NCI-H1436 treated with DMSO at 0.1 percent for 48 hours (cell line): ENCODE measurements around the gene FAM153A.
"Not testable (repeated sequence)": the region's sequence is repeated elsewhere in the genome, so short reads cannot be mapped to it uniquely, and the experiment has no call there.

Experiments used
- DNase-seq: peaks from one replicate; lab custom pipeline; 2025; lab: John Stamatoyannopoulos, UW

FAM153A gene

DNA sequence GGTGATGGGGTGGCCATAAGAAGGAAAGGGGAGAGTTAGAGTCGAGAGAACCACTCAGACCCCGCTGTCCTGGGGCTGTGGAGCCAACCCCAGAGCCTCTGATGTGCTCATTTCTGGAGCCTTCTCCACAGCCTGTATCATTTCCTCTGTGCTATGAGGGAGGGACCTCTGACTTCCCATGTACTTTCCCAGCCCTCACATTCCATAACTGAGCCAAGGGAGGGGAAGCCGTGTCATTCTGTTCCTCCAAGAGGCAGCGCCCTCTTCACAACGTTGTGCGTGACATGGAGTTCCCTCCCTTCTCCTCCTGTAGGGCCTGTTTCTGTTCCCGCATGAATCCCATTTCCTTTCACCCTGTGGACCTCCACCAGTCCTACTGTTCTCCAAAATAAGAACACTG lies 57.8 kb downstream of the FAM153A start:
- not testable (repeated sequence) for DNase-seq

DNA sequence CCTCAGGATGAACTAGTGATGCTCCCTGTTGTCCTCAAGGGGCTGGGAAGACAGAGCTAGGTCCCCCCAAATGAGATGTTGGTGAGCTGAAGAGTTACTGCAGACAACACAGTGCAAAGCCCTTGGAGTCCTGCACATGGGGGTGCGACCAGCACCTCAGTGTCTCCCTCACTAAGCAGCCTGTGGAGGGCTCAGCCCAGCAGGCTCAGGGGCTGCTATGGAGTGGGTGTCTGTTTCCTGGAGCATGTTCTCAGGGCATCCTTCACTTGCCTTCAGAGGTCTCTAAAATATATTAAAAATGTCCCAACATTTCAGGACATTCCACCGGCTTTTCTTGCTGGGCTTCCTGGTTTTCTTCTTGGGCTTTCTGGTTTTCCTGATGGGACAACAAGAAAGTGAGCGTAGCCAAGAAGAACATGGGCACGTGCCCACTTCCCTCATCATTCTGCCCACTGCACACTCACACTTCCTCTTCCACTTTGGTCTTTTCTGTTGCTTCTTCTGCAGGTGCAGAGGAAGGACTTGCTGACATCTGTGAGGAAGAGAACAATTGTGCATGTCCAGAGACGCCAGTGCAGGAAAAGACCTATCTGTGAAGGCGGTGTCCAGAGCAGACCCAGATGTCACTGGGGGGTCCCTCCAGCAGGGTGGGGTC lies 58.7 kb downstream of the FAM153A start:
- not testable (repeated sequence) for DNase-seq

DNA sequence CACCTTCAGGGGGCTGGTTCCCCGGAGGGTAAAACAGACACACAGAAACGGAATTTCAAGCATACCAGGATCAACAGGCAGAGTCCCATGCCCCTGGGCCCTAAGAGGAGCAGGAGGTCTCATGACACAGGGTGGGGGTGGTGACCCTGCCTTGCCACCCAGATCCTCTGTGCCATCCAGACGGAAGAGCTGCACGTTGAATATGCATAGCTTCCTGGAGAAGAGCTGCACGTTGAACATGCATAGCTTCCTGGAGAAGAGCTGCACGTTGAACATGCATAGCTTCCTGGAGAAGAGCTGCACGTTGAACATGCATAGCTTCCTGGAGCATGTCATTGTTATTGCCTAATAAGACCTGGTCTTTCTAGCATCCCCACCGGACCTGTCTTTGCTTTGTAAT lies 59.9 kb downstream of the FAM153A start:
- not testable (repeated sequence) for DNase-seq

DNA sequence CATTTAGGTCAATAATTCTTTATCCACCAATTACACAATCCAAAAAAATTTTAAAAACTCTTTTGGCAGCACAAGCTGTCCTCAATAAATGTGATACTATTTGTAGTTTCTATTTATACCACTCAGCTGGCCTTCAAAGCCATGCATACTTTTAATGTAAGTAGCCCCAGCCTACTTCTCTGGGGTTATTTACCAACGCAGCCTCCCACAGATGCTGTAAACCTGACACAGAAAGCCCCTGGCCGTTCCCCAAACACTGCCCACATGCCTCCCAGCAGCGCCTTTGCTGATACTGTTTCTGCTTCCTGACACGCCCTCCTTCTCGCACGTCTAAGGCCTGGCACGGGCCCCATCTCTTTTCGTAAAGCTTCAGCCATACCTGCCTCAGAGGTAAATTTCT lies 62.7 kb downstream of the FAM153A start:
- DNase-seq = not testable (repeated sequence)

DNA sequence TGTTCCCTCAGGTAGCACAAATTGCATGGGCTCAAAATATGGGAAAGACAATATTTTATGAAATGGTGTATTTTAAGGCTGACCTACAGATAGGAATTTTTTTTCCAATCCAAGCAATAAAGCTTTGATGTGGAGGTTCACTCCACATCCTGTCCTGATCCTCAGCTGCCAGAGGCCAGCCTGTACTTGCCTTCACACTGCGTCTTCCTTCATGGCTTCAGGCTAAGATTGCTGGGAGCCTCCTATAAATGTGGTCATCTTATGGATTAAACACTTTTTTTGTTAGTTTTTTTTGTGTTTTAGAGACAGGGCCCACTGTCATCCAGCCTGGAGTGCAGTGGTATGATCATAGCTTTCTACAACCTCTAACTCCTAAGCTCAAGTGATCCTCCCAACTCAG lies 67.3 kb downstream of the FAM153A start:
- not testable (repeated sequence) for DNase-seq

DNA sequence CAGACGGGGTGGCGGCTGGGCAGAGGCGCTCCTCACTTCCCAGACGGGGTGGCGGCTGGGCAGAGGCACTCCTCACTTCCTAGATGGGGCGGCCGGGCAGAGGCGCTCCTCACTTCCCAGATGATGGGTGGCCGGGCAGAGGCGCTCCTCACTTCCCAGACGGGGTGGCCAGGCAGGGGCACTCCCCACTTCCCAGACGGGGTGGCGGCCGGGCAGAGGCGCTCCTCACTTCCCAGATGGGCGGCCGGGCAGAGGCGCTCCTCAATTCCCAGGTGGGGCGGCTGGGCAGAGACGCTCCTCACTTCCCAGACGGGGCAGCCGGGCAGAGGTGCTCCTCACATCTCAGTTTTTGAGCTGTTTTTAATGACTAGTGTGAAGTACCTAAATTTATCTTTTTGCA lies 86.6 kb downstream of the FAM153A start:
- not testable (repeated sequence) for DNase-seq

DNA sequence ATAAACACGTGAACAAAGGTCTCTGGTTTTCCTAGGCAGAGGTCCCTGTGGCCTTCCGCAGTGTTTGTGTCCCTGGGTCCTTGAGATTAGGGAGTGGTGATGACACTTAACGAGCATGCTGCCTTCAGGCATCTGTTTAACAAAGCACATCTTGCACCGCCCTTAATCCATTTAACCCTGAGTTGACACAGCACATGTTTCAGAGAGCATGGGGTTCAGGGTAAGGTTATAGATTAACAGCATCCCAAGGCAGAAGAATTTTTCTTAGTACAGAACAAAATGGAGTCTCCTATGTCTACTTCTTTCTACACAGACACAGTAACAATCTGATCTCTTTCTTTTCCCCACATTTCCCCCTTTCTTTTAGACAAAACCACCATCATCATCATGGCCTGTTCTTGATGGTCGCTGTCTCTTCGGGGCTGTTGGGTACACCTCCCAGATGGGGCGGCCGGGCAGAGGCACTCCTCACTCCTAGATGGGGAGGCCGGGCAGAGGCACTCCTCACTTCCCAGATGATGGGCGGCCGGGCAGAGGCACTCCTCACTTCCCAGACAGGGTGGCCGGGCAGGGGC lies 87.3 kb downstream of the FAM153A start:
- DNase-seq = not testable (repeated sequence)

DNA sequence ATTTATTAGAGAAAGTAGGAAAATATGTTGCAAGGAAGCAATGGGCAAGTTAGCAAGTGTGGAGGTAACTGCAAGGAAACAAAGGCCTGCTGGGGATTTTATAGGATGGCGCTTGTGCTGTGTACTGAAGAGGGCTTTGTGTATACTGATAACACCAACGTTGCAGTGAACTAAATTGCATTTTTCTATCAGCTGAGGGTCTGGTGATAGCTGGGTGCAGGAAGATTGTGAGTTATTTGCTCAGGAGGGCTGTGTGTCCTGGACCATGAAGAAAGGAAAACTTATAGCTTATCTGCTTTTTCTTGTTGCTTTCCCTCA lies 88.2 kb downstream of the FAM153A start:
- DNase-seq = not testable (repeated sequence)

DNA sequence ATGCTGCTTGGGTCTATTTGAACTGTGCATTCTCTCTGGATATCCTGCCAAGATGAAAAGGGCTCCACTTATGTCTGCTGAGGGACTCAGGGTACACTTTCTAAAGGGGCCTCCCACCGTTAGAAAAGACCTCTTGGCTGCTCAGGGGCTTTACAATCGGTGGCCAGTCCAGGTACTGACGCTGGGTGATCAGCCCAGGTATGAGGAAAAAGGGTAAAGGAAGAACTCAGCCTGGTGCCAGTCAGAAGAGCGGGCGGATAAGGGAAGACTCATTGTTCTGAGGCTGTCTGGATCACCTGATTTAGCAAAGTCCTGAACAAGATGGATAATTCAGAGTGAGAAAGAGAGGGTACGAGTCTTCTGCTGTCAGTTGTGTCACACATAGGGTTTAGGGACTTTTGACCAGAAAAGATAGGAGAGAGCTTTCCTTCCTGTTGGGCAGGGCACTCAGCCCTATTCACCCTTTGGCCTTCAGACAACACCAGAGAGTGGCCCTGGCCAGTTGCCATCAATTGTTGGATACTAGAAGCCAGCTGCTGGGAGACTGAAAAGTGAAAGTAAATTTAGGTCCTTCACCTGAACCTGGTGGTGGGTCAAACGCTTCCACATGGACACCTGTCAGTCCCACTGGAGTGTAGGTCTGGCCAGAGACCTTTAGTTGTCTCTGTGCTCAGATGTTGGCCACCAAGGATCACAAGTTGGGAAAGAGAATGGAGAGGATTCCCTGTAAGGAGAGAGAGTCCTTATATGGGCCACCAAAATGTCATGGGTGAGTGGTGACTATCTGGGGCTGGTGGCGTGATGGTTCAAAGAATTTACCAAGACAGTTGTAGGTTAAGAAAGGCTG lies 88.8 kb downstream of the FAM153A start:
- not testable (repeated sequence) for DNase-seq

DNA sequence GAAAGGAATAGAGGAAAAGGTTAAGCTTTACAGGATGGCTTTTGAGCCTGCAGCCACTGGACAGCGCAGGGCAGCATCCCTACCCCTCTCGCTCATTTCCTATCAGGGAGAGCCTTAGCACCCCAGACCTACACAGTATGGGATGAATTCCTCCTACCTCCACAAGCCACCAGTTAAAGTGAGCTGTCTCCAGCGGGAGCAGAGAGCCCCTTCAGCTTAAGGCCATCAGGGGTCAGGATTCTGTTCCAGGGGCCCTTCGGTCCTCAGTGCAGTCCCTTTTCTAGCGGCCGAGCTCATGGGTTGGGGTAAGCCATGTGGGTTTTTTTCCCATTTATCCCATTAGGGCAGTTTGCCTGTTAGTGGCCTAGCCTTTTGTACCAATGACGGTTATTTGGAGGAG lies 89.7 kb downstream of the FAM153A start:
- not testable (repeated sequence) for DNase-seq

DNA sequence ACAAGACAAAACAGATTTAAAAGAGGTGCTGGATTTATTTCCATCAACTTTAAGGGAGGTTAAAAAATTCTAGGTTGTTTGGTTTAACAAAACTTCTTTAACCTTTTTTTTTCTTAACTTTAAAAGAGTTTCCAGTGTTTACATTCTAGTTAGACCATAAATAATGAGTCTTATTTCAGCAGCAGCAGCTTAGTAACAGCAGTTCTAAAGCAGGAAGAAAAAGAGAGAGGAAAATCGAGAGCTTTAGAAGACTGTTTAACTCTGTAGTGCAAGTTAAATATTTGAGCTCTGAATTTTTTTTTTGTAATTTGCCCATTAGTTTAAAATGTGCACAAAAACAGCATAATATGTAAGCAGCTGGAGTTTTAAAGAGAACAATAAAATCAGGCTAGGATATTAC lies 90.2 kb downstream of the FAM153A start:
- DNase-seq = not testable (repeated sequence)

DNA sequence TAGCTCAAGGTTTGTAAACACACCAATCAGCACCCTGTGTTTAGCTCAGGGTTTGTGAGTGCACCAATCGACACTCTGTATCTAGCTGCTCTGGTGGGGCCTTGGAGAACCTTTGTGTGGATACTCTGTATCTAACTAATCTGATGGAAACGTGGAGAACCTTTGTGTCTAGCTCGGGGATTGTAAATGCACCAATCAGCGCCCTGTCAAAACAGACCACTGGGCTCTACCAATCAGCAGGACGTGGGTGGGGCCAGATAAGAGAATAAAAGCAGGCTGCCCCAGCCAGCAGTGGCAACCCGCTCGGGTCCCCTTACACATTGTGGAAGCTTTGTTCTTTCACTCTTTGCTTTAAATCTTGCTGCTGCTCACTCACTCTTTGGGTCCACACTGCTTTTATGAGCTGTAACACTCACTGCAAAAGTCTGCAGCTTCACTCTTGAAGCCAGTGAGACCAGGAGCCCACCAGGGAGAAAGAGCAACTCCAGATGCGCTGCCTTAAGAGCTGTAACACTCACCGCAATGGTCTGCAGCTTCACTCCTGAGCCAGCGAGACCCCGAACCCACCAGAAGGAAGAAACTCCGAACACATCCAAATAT lies 93.6 kb downstream of the FAM153A start:
- DNase-seq = not testable (repeated sequence)

DNA sequence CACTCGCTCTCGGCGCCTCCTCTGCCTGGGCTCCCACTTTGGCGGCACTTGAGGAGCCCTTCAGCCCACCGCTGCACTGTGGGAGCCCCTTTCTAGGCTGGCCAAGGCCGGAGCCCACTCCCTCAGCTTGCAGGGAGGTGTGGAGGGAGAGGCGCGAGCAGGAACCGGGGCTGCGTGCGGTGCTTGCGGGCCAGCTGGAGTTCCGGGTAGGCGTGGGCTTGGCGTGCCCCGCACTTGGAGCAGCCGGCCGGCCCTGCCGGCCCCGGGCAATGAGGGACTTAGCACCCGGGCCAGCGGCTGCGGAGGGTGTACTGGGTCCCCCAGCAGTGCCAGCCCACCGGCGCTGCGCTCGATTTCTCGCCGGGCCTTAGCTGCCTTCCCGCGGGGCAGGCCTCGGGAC lies 94.6 kb downstream of the FAM153A start:
- DNase-seq = not testable (repeated sequence)

DNA sequence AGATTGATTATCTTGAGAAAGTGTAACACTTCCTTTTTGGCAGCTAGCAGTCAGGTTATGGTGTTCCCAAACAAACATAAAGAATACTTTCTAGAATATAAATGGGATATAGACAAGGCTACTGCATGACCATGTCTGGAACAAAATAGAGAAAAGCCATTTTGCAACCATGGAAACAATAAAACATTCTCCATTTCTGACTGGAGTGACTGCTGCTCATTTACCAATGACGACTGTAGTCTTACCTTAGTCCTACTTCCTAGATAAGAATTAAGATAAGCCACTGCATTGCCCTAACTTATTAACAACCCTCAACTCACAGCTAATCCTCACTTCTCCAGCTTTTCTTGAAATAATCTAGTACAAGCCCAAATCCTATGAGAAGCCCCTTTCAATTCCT lies 100.8 kb downstream of the FAM153A start:
- not testable (repeated sequence) for DNase-seq
